Gastroesophageal sphincter (tissue), 4 donors: ENCODE data around the gene C1orf226. TPM values are rescaled to one million over a fixed set of nuclear protein-coding genes. Genes with fewer than 3 reads are reported as not detected.

Experiments used
- ATAC-seq: fragments of 150-250 bp; one replicate; pipeline ENCODE4 v1.9.1; 2016; ENCODE audit warnings: mild to moderate bottlenecking, moderate library complexity
- H3K27ac ChIP-seq, 4 donors: fragments of 200-600 bp; sonication (generic) in 3 of 4; 1 replicate in 3 of 4; 2 replicates in 1 of 4; pipeline ENCODE4 v1.5.1; 2016 to 2019
- H3K27me3 ChIP-seq: fragments of 200-600 bp; sonication (generic); one replicate; pipeline ENCODE4 v1.5.1; 2019
- H3K36me3 ChIP-seq, 2 donors: fragments of 200-600 bp; sonication (generic); one replicate each; pipeline ENCODE4 v1.5.1; 2019; ENCODE audit warnings: control low read depth in 1 of 2
- H3K4me1 ChIP-seq, 3 donors: fragments of 200-600 bp; sonication (generic); 1 replicate in 2 of 3; 2 replicates in 1 of 3; pipeline ENCODE4 v1.5.1; 2016 to 2019; ENCODE audit warnings: control low read depth in 2 of 3
- H3K4me3 ChIP-seq, 2 donors: fragments of 200-600 bp; sonication (generic); one replicate each; pipeline ENCODE4 v1.5.1; 2019; ENCODE audit warnings: mild to moderate bottlenecking in 1 of 2, moderate library complexity in 1 of 2
- H3K9me3 ChIP-seq, 3 donors: fragments of 200-600 bp; sonication (generic); one replicate each; pipeline ENCODE4 v1.5.1; 2017 to 2019; ENCODE audit warnings: control low read depth in 2 of 3
- CTCF ChIP-seq, 4 experiments: fragments of 200-600 bp in 2 of 4; fragments of 450-650 bp in 2 of 4; sonication (generic) in 1 of 4; IDR thresholded peaks; one replicate each; pipeline ENCODE4 v1.5.1; 2017 to 2019; ENCODE audit warnings: antibody characterized with exemption in 4 of 4, mild to moderate bottlenecking in 2 of 4, moderate library complexity in 2 of 4
- EP300 ChIP-seq: sonication (generic); formaldehyde crosslinking; IDR thresholded peaks from one replicate; pipeline ENCODE4 v1.6.1; 2017; ENCODE audit warnings: antibody characterized with exemption, mild to moderate bottlenecking
- POLR2A ChIP-seq, 2 donors: fragments of 450-650 bp; IDR thresholded peaks; one replicate each; pipeline ENCODE4 v1.6.1; 2017; ENCODE audit warnings: antibody characterized with exemption in 2 of 2, mild to moderate bottlenecking in 2 of 2, moderate library complexity in 1 of 2
- POLR2AphosphoS5 ChIP-seq: sonication (generic); formaldehyde crosslinking; IDR thresholded peaks from one replicate; pipeline ENCODE4 v1.6.1; 2017; ENCODE audit warnings: antibody characterized with exemption
- WGBS, 2 donors: methylation state at CpG; one replicate each; pipeline ENCODE4 v1.1.5; 2018; ENCODE audit warnings: low coverage in 1 of 2; 5-methylcytosine and 5-hydroxymethylcytosine counted together
- total RNA-seq, 4 donors: library from RNA; depleted of rRNA; stranded (reverse); fragments of >200 nt; gene quantifications; one replicate each; pipeline ENCODE4 v1.1.0, GENCODE V29; 2016

C1orf226 gene
- total RNA-seq, 4 donors from 2014 or later, result 10.0 to 17.5 (median 12.4) TPM

DNA sequence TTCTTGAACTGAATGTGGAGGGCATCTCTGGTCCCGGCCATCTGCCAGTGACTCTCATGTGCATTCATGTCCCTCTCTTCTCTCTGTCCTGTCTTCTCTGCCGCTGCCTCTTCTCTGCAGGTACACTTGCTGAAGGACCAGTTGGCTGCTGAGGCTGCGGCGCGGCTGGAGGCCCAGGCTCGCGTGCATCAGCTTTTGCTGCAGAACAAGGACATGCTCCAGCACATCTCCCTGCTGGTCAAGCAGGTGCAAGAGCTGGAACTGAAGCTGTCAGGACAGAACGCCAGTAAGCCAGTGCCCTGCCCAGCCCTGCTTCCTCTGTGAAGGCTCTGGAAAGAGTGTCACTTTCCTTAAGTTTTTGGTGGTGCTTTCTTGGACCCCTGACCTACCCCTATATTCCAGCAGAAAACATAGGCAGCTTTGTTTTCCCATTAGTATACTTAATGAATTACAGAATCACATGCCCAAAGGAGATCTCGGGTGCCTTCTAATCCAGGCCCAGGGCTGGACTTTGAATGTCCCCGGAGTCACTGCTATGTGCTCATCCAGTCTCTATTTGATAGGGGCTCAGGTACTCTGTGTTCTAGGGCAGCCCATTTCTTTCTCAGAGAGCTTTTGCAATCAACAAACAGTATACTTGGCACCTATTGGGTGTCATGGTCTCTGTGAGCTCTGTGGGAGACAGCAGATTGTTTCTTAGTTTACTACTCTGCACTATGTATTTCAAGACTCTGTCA lies 16.1 kb upstream of the C1orf226 start:
- Histone ChIP-seq H3K27ac (no peak overlapping the region), H3K4me3 (no peak overlapping the region), H3K4me1 (no peaks in the 10 kb centered on the region), H3K36me3 (peaks cover 0 to 30% of the 10 kb centered on the region in 2 donors), H3K27me3 (no peaks in the 10 kb centered on the region), H3K9me3 (no peaks in the 10 kb centered on the region)
- 89 to 93% methylated on average over 2 to 3 of the region's 10 CpGs for WGBS, 2 donors
- TF ChIP-seq EP300 (no peak), POLR2A (IDR thresholded peaks at IDR 0.05) (no peak), POLR2AphosphoS5 (no peak), CTCF (IDR thresholded peaks at IDR 0.05) (no peak)
- no peak for ATAC-seq

GRCh38 chr1:162366149-162366548 lies 15.4 kb upstream of the C1orf226 start:
- H3K9me3 ChIP-seq, result no peaks in the 10 kb centered on the region
- no peak overlapping the region for H3K27ac ChIP-seq
- no peak overlapping the region for H3K4me3 ChIP-seq
- peaks cover 0 to 26% of the 10 kb centered on the region in 2 donors for H3K36me3 ChIP-seq
- H3K27me3 ChIP-seq, result no peaks in the 10 kb centered on the region
- H3K4me1 ChIP-seq, result no peaks in the 10 kb centered on the region
- WGBS, 2 donors, result 40 to 61% methylated on average over 2 to 3 of the region's 4 CpGs
- TF ChIP-seq EP300, result no peak
- TF ChIP-seq POLR2AphosphoS5, result no peak
- no peak for TF ChIP-seq POLR2A (IDR thresholded peaks at IDR 0.05)
- TF ChIP-seq CTCF (IDR thresholded peaks at IDR 0.05), result no peak
- ATAC-seq, result no peak

GRCh38 chr1:162366671-162367070 lies 14.9 kb upstream of the C1orf226 start:
- H3K27me3 ChIP-seq, result no peaks in the 10 kb centered on the region
- H3K4me3 ChIP-seq, result peak overlapping the region in 1 of 2 donors; percentile 42
- peaks cover 0 to 26% of the 10 kb centered on the region in 2 donors for H3K36me3 ChIP-seq
- H3K27ac ChIP-seq, result no peak overlapping the region
- no peak for ATAC-seq
- no peaks in the 10 kb centered on the region for H3K9me3 ChIP-seq
- TF ChIP-seq POLR2A (IDR thresholded peaks at IDR 0.05) (no peak), POLR2AphosphoS5 (no peak), CTCF (IDR thresholded peaks at IDR 0.05) (no peak), EP300 (no peak)
- H3K4me1 ChIP-seq, result no peaks in the 10 kb centered on the region
- 95% methylated on average over 7 of the region's 9 CpGs; no CpG with 5 or more reads in 1 of the 2 donors for WGBS, 2 donors

DNA sequence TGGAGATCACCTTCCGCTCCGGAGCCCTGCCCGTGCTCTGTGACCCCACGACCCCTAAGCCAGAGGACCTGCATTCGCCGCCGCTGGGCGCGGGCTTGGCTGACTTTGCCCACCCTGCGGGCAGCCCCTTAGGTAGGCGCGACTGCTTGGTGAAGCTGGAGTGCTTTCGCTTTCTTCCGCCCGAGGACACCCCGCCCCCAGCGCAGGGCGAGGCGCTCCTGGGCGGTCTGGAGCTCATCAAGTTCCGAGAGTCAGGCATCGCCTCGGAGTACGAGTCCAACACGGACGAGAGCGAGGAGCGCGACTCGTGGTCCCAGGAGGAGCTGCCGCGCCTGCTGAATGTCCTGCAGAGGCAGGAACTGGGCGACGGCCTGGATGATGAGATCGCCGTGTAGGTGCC lies 14.5 kb upstream of the C1orf226 start:
- H3K4me1 ChIP-seq, result no peaks in the 10 kb centered on the region
- peak overlapping the region in 1 of 2 donors; percentile 42 for H3K4me3 ChIP-seq
- no peak for ATAC-seq
- H3K36me3 ChIP-seq, result peaks cover 0 to 26% of the 10 kb centered on the region in 2 donors
- WGBS, 2 donors, result 93% methylated on average over 4 of the region's 36 CpGs; no CpG with 5 or more reads in 1 of the 2 donors
- no peak overlapping the region for H3K27ac ChIP-seq
- H3K27me3 ChIP-seq, result no peaks in the 10 kb centered on the region
- H3K9me3 ChIP-seq, result no peaks in the 10 kb centered on the region
- TF ChIP-seq POLR2AphosphoS5 (no peak), CTCF (IDR thresholded peaks at IDR 0.05) (no peak), POLR2A (IDR thresholded peaks at IDR 0.05) (no peak), EP300 (no peak)

- Histone ChIP-seq H3K27me3 (no peaks in the 10 kb centered on the region), H3K27ac (no peak overlapping the region), H3K4me1 (no peaks in the 10 kb centered on the region), H3K9me3 (no peaks in the 10 kb centered on the region), H3K36me3 (peaks cover 0 to 26% of the 10 kb centered on the region in 2 donors), H3K4me3 (no peak overlapping the region)
- 87 to 90% methylated on average over 8 to 10 of the region's 10 CpGs for WGBS, 2 donors
- ATAC-seq, result no peak
- no peak for TF ChIP-seq POLR2AphosphoS5
- TF ChIP-seq EP300, result no peak
- TF ChIP-seq CTCF (IDR thresholded peaks at IDR 0.05), result no peak
- TF ChIP-seq POLR2A (IDR thresholded peaks at IDR 0.05), result no peak
These were observed 13.8 kb upstream of the C1orf226 start for GRCh38 chr1:162367772-162368171.
